Neural crest cell (in vitro differentiated cells): ENCODE data around the gene JAGN1. TPM values are rescaled to one million over a fixed set of nuclear protein-coding genes. Genes with fewer than 3 reads are reported as not detected.
"Not testable (repeated sequence)": the region's sequence is repeated elsewhere in the genome, so short reads cannot be mapped to it uniquely, and the experiment has no call there.

Experiments used
- DNase-seq: peaks from one replicate; pipeline ENCODE4 v3.0.0; 2021; ENCODE audit warnings: low read depth, mixed read lengths, low spot score
- H3K27ac Mint-ChIP-seq: one replicate; pipeline ENCODE4 v1.8.0; 2021; ENCODE audit warnings: mild to moderate bottlenecking, mixed read lengths; ENCODE audit not compliant: unreplicated experiment
- H3K27me3 Mint-ChIP-seq: 2 replicates; pipeline ENCODE4 v1.8.0; 2021; ENCODE audit warnings: low read depth, mild to moderate bottlenecking, mixed read lengths
- H3K36me3 Mint-ChIP-seq: 2 replicates; pipeline ENCODE4 v1.8.0; 2021; ENCODE audit warnings: low read depth, mild to moderate bottlenecking, mixed read lengths
- H3K4me1 Mint-ChIP-seq: 2 replicates; pipeline ENCODE4 v1.8.0; 2021; ENCODE audit warnings: mixed read lengths
- H3K4me3 Mint-ChIP-seq: one replicate; pipeline ENCODE4 v1.8.0; 2021; ENCODE audit warnings: mild to moderate bottlenecking, mixed read lengths
- H3K9me3 Mint-ChIP-seq: 2 replicates; pipeline ENCODE4 v1.8.0; 2021; ENCODE audit warnings: mixed read lengths
- CTCF ChIP-seq: fragments of 200-600 bp; sonication (generic); conservative IDR thresholded peaks from 2 replicates; pipeline ENCODE4 v1.5.0; 2021; ENCODE audit warnings: antibody characterized with exemption, mild to moderate bottlenecking
- long read RNA-seq: library from polyadenylated mRNA; unstranded; transcript quantifications from one replicate; pipeline ENCODE4 v2.0.0, GENCODE V29; 2020
- total RNA-seq: library from RNA; stranded (reverse); gene quantifications from 2 replicates; pipeline ENCODE4 v1.2.1, GENCODE V29; 2021

The JAGN1 gene
- 41.1 TPM in 2 replicates for total RNA-seq
- long read RNA-seq, transcript JAGN1-201 (2 exons, 1,675 nt), result major isoform, 85 of 88 reads
- long read RNA-seq, partial matches to known transcripts, result 3 of 88 reads
- long read RNA-seq, other reads (novel, unspliced or antisense), result 0 of 88 reads

- no peaks in the 10 kb centered on the region for H3K9me3 Mint-ChIP-seq
- DNase-seq, result peak; percentile 88
- peak within 1 kb of the TSS; percentile 99 for H3K4me3 Mint-ChIP-seq
- H3K27ac Mint-ChIP-seq, result peak within 1 kb of the TSS; percentile 99
- H3K36me3 Mint-ChIP-seq, result peaks cover 13% of the 10 kb centered on the region
- H3K27me3 Mint-ChIP-seq, result no peaks in the 10 kb centered on the region
- H3K4me1 Mint-ChIP-seq, result peaks cover 19% of the 10 kb centered on the region
- TF ChIP-seq CTCF, result peak; percentile 19
These were observed at the start of gene JAGN1 for GRCh38 chr3:9890249-9891071. Gene JAGN1 (plus strand): TSS chr3:9890610. CDS start chr3:9890723, 113 bp downstream.

- no peak for DNase-seq
- Mint-ChIP-seq H3K4me1 (peaks cover 21% of the 10 kb centered on the region), H3K27me3 (no peaks in the 10 kb centered on the region), H3K27ac (no peak overlapping the region), H3K36me3 (peaks cover 8% of the 10 kb centered on the region), H3K9me3 (no peaks in the 10 kb centered on the region), H3K4me3 (peak overlapping the region; percentile 54)
- no peak for TF ChIP-seq CTCF
These were observed 49.4 kb upstream of the JAGN1 start for GRCh38 chr3:9841015-9841414.

GRCh38 chr3:9843715-9844438 lies 46.5 kb upstream of the JAGN1 start, which contains the start of gene RPUSD3:
Gene RPUSD3 (minus strand): TSS chr3:9844008. CDS start chr3:9843990, 18 bp downstream.
- DNase-seq, result peak; percentile 99
- TF ChIP-seq CTCF, result no peak
- H3K27ac Mint-ChIP-seq, result peak within 1 kb of the TSS; percentile 90
- peaks cover 24% of the 10 kb centered on the region for H3K4me1 Mint-ChIP-seq
- H3K27me3 Mint-ChIP-seq, result no peaks in the 10 kb centered on the region
- H3K36me3 Mint-ChIP-seq, result peaks cover 8% of the 10 kb centered on the region
- H3K4me3 Mint-ChIP-seq, result peak within 1 kb of the TSS; percentile 99
- no peaks in the 10 kb centered on the region for H3K9me3 Mint-ChIP-seq

GRCh38 chr3:9846231-9846630 lies 44.2 kb upstream of the JAGN1 start:
- Mint-ChIP-seq H3K36me3 (peaks cover 6% of the 10 kb centered on the region), H3K9me3 (no peaks in the 10 kb centered on the region), H3K27ac (no peak overlapping the region), H3K4me3 (peak overlapping the region; percentile 57), H3K27me3 (no peaks in the 10 kb centered on the region), H3K4me1 (peaks cover 32% of the 10 kb centered on the region)
- DNase-seq, result peak; percentile 20
- TF ChIP-seq CTCF, result no peak

- Mint-ChIP-seq H3K27ac (no peak overlapping the region), H3K4me3 (no peak overlapping the region)
These were observed 43.4 kb upstream of the JAGN1 start for GRCh38 chr3:9846931-9847488.

GRCh38 chr3:9847870-9848269 lies 42.5 kb upstream of the JAGN1 start:
- not testable (repeated sequence) for H3K4me3 Mint-ChIP-seq, H3K27me3 Mint-ChIP-seq, H3K36me3 Mint-ChIP-seq, H3K27ac Mint-ChIP-seq, H3K9me3 Mint-ChIP-seq, DNase-seq
- H3K4me1 Mint-ChIP-seq, result peaks cover 30% of the 10 kb centered on the region

More at GRCh38 chr3:9846931-9847488, 43.4 kb upstream of the JAGN1 start:
- Mint-ChIP-seq H3K9me3 (no peaks in the 10 kb centered on the region), H3K4me1 (peaks cover 37% of the 10 kb centered on the region), H3K27me3 (no peaks in the 10 kb centered on the region), H3K36me3 (peaks cover 5% of the 10 kb centered on the region)
- no peak for TF ChIP-seq CTCF
- no peak for DNase-seq
